CD4-positive, CD25-positive, alpha-beta regulatory T cell (primary cell): ENCODE data around the gene PNKP. TPM values are rescaled to one million over a fixed set of nuclear protein-coding genes. Genes with fewer than 3 reads are reported as not detected.

Source experiments
- ATAC-seq, 2 donors: fragments of 150-1000 bp; cut with Tn5 transposase; one replicate each; pipeline ENCODE4 v1.10.0; 2021; ENCODE audit warnings: low read depth in 2 of 2, moderate number of reproducible peaks in 2 of 2, moderate library complexity in 1 of 2
- DNase-seq, 3 donors: peaks; one replicate each; pipeline versions ENCODE4 v3.0.0 to v3.0.0-alpha.2; 2012 to 2022; ENCODE audit warnings: mixed read lengths in 1 of 3
- H3K27ac ChIP-seq: one replicate; pipeline ENCODE4 v1.7.0; 2013; ENCODE audit warnings: mild to moderate bottlenecking, low read length; ENCODE audit not compliant: insufficient read depth, poor library complexity, severe bottlenecking
- H3K27me3 ChIP-seq: one replicate; pipeline ENCODE4 v1.7.0; 2013; ENCODE audit warnings: low read length; ENCODE audit not compliant: control insufficient read depth, insufficient read depth
- H3K36me3 ChIP-seq: one replicate; pipeline ENCODE4 v1.7.0; 2013; ENCODE audit warnings: mild to moderate bottlenecking, low read length, moderate library complexity; ENCODE audit not compliant: control insufficient read depth, insufficient read depth
- H3K4me1 ChIP-seq: 2 replicates; pipeline ENCODE4 v1.7.0; 2013; ENCODE audit warnings: mild to moderate bottlenecking, low read length; ENCODE audit not compliant: insufficient read depth, control insufficient read depth, poor library complexity, severe bottlenecking
- H3K4me3 ChIP-seq: one replicate; pipeline ENCODE4 v1.7.0; 2013; ENCODE audit warnings: low read depth, mild to moderate bottlenecking, low read length, moderate library complexity
- H3K9me3 ChIP-seq, 2 experiments: 1 replicate in 1 of 2; 2 replicates in 1 of 2; pipeline ENCODE4 v1.7.0; 2013; ENCODE audit warnings: low read length in 2 of 2, mild to moderate bottlenecking in 1 of 2, moderate library complexity in 1 of 2; ENCODE audit not compliant: control insufficient read depth in 2 of 2
- H3K27ac Mint-ChIP-seq, 3 donors: one replicate each; pipeline ENCODE4 v1.8.0; 2020 to 2022; ENCODE audit warnings: mild to moderate bottlenecking in 3 of 3, mixed read lengths in 3 of 3, moderate library complexity in 2 of 3
- H3K27me3 Mint-ChIP-seq: one replicate; pipeline ENCODE4 v1.8.0; 2022; ENCODE audit warnings: mild to moderate bottlenecking, mixed read lengths
- H3K36me3 Mint-ChIP-seq: one replicate; pipeline ENCODE4 v1.8.0; 2020; ENCODE audit warnings: mixed read lengths
- H3K4me1 Mint-ChIP-seq, 4 donors: one replicate each; pipeline ENCODE4 v1.8.0; 2020 to 2022; ENCODE audit warnings: mixed read lengths in 4 of 4, mild to moderate bottlenecking in 1 of 4
- H3K4me3 Mint-ChIP-seq, 4 donors: one replicate each; pipeline ENCODE4 v1.8.0; 2020 to 2022; ENCODE audit warnings: mild to moderate bottlenecking in 4 of 4, mixed read lengths in 4 of 4, moderate library complexity in 3 of 4
- H3K9me3 Mint-ChIP-seq, 7 donors: one replicate each; pipeline ENCODE4 v1.8.0; 2020 to 2022; ENCODE audit warnings: mixed read lengths in 7 of 7, mild to moderate bottlenecking in 3 of 7, moderate library complexity in 2 of 7
- polyA plus RNA-seq, 4 donors: library from polyadenylated mRNA; unstranded; fragments of 300-500 nt; fragmentation: Illumina TruSeq; gene quantifications; one replicate each; pipeline ENCODE4 v1.2.3, GENCODE V29; 2021
- total RNA-seq: library from RNA; stranded (reverse); gene quantifications from one replicate; pipeline ENCODE4 v1.2.3, GENCODE V29; 2022

Gene PNKP
- total and polyA plus RNA-seq, 5 donors from 2014 or later = 26.2 to 149 (median 28.4) TPM

- no peaks in the 10 kb centered on the region for H3K27me3 ChIP-seq
- no peaks in the 10 kb centered on the region for H3K36me3 ChIP-seq
- H3K4me1 ChIP-seq = peaks cover 33% of the 10 kb centered on the region
- ATAC-seq (no peak), DNase-seq (no peak)
- Mint-ChIP-seq H3K36me3 (no peaks in the 10 kb centered on the region), H3K27me3 (peaks cover 4% of the 10 kb centered on the region), H3K4me1 (peaks cover 0 to 46% (median 9%) of the 10 kb centered on the region in 4 donors), H3K4me3 (peak overlapping the region in 3 of 4 donors; percentile 58 to 82 (median 61)), H3K27ac (peak overlapping the region in 1 of 3 donors; percentile 32), H3K9me3 (no peaks in the 10 kb centered on the region)
- H3K4me3 ChIP-seq = no peak overlapping the region
- H3K9me3 ChIP-seq = no peaks in the 10 kb centered on the region
- H3K27ac ChIP-seq = no peak overlapping the region
Measured at GRCh38 chr19:49872245-49873128, 5.1 kb upstream of the PNKP start.

GRCh38 chr19:49871349-49871985 is 4.1 kb upstream of the PNKP start:
- Histone ChIP-seq H3K36me3 (no peaks in the 10 kb centered on the region), H3K9me3 (no peaks in the 10 kb centered on the region), H3K4me1 (peaks cover 40% of the 10 kb centered on the region), H3K27ac (no peak overlapping the region), H3K4me3 (no peak overlapping the region), H3K27me3 (no peaks in the 10 kb centered on the region)
- Mint-ChIP-seq H3K4me3 (peak overlapping the region; percentile 31 to 89 (median 60)), H3K27ac (peak overlapping the region in 1 of 3 donors; percentile 32), H3K9me3 (no peaks in the 10 kb centered on the region), H3K4me1 (peaks cover 0 to 54% (median 12%) of the 10 kb centered on the region in 4 donors), H3K36me3 (no peaks in the 10 kb centered on the region), H3K27me3 (peaks cover 10% of the 10 kb centered on the region)
- no peak for ATAC-seq
- no peak for DNase-seq

DNA sequence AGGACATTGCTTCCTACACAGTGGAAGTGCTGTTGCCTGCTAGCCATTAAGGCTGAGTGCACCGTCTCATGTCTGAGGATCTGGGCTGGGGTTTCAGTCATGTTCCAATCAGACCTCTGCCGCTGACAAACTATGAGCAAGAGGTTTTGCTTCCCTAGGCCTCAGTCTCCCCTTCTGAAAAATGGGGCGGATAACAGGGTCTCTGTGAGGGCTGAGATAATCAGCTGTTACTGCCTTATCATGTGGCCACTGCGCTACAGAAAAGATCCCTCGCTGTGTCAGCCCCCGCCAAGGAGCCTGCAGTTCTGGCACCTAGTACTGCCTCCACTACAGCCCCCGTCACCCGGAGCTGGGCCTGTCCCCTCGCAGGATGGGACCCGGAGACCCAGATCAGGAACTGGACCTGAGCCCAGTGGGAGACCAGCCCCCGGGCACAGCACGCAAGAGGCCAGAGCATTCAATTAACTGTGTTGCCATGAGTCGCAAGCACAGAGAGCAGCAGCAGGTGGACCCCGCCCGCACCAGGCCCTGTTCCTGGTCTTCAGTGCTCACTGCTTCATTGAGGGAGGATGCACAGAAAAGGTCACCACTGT is 3.0 kb upstream of the PNKP start:
- Histone ChIP-seq H3K36me3 (no peaks in the 10 kb centered on the region), H3K9me3 (no peaks in the 10 kb centered on the region), H3K27me3 (no peaks in the 10 kb centered on the region), H3K27ac (peak overlapping the region; percentile 98), H3K4me3 (peak overlapping the region; percentile 58), H3K4me1 (peaks cover 42% of the 10 kb centered on the region)
- DNase-seq (no peak), ATAC-seq (no peak)
- peak overlapping the region in 1 of 3 donors; percentile 84 for H3K27ac Mint-ChIP-seq
- H3K27me3 Mint-ChIP-seq = peaks cover 10% of the 10 kb centered on the region
- no peaks in the 10 kb centered on the region for H3K9me3 Mint-ChIP-seq
- peaks cover 0 to 59% (median 19%) of the 10 kb centered on the region in 4 donors for H3K4me1 Mint-ChIP-seq
- peak overlapping the region in 2 of 4 donors; percentile 57 to 93 for H3K4me3 Mint-ChIP-seq
- H3K36me3 Mint-ChIP-seq = no peaks in the 10 kb centered on the region

- Mint-ChIP-seq H3K27ac (peak overlapping the region in 1 of 3 donors; percentile 84), H3K36me3 (no peaks in the 10 kb centered on the region), H3K4me1 (peaks cover 0 to 58% (median 21%) of the 10 kb centered on the region in 4 donors), H3K27me3 (peaks cover 10% of the 10 kb centered on the region), H3K4me3 (peak overlapping the region in 2 of 4 donors; percentile 57 to 93), H3K9me3 (no peaks in the 10 kb centered on the region)
- Histone ChIP-seq H3K27ac (peak overlapping the region; percentile 98), H3K36me3 (peaks cover 3% of the 10 kb centered on the region), H3K9me3 (no peaks in the 10 kb centered on the region), H3K4me3 (peak overlapping the region; percentile 60), H3K4me1 (peaks cover 40% of the 10 kb centered on the region), H3K27me3 (no peaks in the 10 kb centered on the region)
- DNase-seq (peak; percentile 87 to 99 (median 89)), ATAC-seq (peak; percentile 81)
Measured at GRCh38 chr19:49869484-49870308, 2.3 kb upstream of the PNKP start.

DNA sequence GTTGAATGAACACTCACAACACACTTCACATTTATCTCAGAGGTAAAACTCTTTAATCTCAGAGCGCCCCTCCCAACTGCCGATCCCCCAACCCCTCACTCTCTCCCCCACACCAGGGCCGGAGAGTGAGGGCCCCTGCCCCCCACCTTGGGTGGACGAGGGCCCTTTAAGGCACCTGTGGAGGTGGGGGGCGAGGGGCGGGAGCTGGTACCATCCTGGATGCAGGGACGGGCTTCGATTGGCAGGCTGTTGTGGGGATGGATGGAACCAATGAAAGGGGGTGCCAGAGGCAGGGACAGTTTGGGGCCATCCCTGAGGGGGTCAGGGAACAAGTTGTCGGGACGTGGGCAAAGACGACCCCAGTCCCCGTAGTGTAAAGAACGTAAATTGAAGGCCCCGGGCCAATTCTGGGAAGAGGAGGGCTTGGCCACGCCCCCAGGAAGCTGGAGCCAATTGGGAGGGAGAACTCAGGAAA is 1.7 kb upstream of the PNKP start:
- H3K27ac ChIP-seq = peak overlapping the region; percentile 98
- H3K27ac Mint-ChIP-seq = peak overlapping the region in 2 of 3 donors; percentile 52 to 88
- peaks cover 10% of the 10 kb centered on the region for H3K27me3 Mint-ChIP-seq
- DNase-seq (no peak), ATAC-seq (peak; percentile 2 to 7)
- H3K36me3 ChIP-seq = peaks cover 6% of the 10 kb centered on the region
- no peaks in the 10 kb centered on the region for H3K27me3 ChIP-seq
- no peaks in the 10 kb centered on the region for H3K9me3 Mint-ChIP-seq
- H3K4me3 ChIP-seq = peak overlapping the region; percentile 60
- H3K9me3 ChIP-seq = no peaks in the 10 kb centered on the region
- H3K4me3 Mint-ChIP-seq = peak overlapping the region in 1 of 4 donors; percentile 99
- peaks cover 0 to 52% (median 22%) of the 10 kb centered on the region in 4 donors for H3K4me1 Mint-ChIP-seq
- H3K36me3 Mint-ChIP-seq = no peaks in the 10 kb centered on the region
- H3K4me1 ChIP-seq = peaks cover 40% of the 10 kb centered on the region

GRCh38 chr19:49864890-49865289 is 2.5 kb downstream of the PNKP start:
- Mint-ChIP-seq H3K27me3 (peaks cover 10% of the 10 kb centered on the region), H3K36me3 (peaks cover 5% of the 10 kb centered on the region), H3K4me1 (peaks cover 0 to 35% (median 14%) of the 10 kb centered on the region in 4 donors), H3K9me3 (peaks cover 0 to 1% (median 0%) of the 10 kb centered on the region in 7 donors), H3K27ac (no peak overlapping the region), H3K4me3 (peak overlapping the region in 3 of 4 donors; percentile 6 to 75 (median 58))
- Histone ChIP-seq H3K27ac (no peak overlapping the region), H3K4me1 (peaks cover 32% of the 10 kb centered on the region), H3K9me3 (no peaks in the 10 kb centered on the region), H3K27me3 (no peaks in the 10 kb centered on the region), H3K36me3 (peaks cover 19% of the 10 kb centered on the region), H3K4me3 (no peak overlapping the region)
- ATAC-seq (no peak), DNase-seq (no peak)

- H3K27ac Mint-ChIP-seq = no peak overlapping the region
- peaks cover 0 to 35% (median 14%) of the 10 kb centered on the region in 4 donors for H3K4me1 Mint-ChIP-seq
- DNase-seq (no peak), ATAC-seq (no peak)
- peak overlapping the region in 2 of 4 donors; percentile 6 to 21 for H3K4me3 Mint-ChIP-seq
- peaks cover 5% of the 10 kb centered on the region for H3K36me3 Mint-ChIP-seq
- H3K27me3 Mint-ChIP-seq = peaks cover 10% of the 10 kb centered on the region
- Histone ChIP-seq H3K4me3 (no peak overlapping the region), H3K36me3 (peaks cover 24% of the 10 kb centered on the region), H3K27ac (no peak overlapping the region), H3K27me3 (no peaks in the 10 kb centered on the region), H3K4me1 (peaks cover 24% of the 10 kb centered on the region), H3K9me3 (no peaks in the 10 kb centered on the region)
- peaks cover 0 to 1% (median 0%) of the 10 kb centered on the region in 7 donors for H3K9me3 Mint-ChIP-seq
Measured at GRCh38 chr19:49863935-49864320, 3.4 kb downstream of the PNKP start.
